OCI-LY1 (cell line): ENCODE measurements around the gene SLC38A8.

Experiments
- EZH2 ChIP-seq: fragments of 200-600 bp; sonication (generic), shearing (Covaris generic); IDR thresholded peaks from 2 replicates; pipeline ENCODE4 v1.8.0; 2017; ENCODE audit warnings: borderline replicate concordance, mixed run types, mild to moderate bottlenecking, antibody characterized with exemption, low read length, moderate library complexity, mixed read lengths
- TF ChIP-seq, protein P1 (sequence below): fragments of 200-600 bp; sonication (generic), shearing (Covaris generic); IDR thresholded peaks from 2 replicates; pipeline ENCODE4 v1.5.1; 2017; ENCODE audit warnings: mild to moderate bottlenecking, antibody characterized with exemption, low read length, moderate library complexity, mixed read lengths

DNA sequence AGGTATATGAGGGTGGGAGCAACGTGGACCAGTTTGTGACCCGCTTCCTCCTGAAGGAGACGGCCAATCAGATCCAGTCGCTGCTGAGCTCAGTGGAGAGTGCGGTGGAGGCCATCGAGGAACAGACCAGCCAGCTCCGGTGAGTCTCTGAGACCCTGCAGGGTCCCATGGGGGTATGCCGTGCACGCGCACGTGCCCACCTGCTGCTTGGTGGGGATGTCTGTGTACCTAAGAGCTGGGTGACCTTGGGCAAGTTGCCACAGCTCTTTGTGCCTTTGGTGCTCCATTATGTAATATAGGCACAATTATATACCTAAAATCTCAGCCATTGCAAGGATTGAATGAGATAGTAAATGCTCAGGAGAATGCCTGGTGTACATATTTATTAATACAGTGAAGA lies 52.1 kb downstream of the SLC38A8 start:
- TF ChIP-seq, protein P1, sequence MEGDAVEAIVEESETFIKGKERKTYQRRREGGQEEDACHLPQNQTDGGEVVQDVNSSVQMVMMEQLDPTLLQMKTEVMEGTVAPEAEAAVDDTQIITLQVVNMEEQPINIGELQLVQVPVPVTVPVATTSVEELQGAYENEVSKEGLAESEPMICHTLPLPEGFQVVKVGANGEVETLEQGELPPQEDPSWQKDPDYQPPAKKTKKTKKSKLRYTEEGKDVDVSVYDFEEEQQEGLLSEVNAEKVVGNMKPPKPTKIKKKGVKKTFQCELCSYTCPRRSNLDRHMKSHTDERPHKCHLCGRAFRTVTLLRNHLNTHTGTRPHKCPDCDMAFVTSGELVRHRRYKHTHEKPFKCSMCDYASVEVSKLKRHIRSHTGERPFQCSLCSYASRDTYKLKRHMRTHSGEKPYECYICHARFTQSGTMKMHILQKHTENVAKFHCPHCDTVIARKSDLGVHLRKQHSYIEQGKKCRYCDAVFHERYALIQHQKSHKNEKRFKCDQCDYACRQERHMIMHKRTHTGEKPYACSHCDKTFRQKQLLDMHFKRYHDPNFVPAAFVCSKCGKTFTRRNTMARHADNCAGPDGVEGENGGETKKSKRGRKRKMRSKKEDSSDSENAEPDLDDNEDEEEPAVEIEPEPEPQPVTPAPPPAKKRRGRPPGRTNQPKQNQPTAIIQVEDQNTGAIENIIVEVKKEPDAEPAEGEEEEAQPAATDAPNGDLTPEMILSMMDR = no peak
- TF ChIP-seq EZH2 = no peak
